GM11168 (cell line): Measurements from ENCODE around the gene CFAP70.
"Not testable (repeated sequence)": the region's sequence is repeated elsewhere in the genome, so short reads cannot be mapped to it uniquely, and the experiment has no call there.

Experiments
- in situ Hi-C: fragments of 300-500 bp; cut with MboI; formaldehyde crosslinking; loops from one replicate; pipeline ENCODE4 v1.12.0; 2022; ENCODE audit warnings: low sequenced_read_pairs; ENCODE audit not compliant: unreplicated experiment

The CFAP70 gene

GRCh38 chr10:73344269-73344668 lies 14.4 kb downstream of the CFAP70 start:
- in situ Hi-C loops = no loop called here

GRCh38 chr10:73340121-73340520 lies 18.5 kb downstream of the CFAP70 start:
- in situ Hi-C loops = no loop called here

- in situ Hi-C loops = no loop called here
These were observed 19.2 kb downstream of the CFAP70 start for GRCh38 chr10:73339436-73339835.

GRCh38 chr10:73338801-73339368 lies 19.8 kb downstream of the CFAP70 start:
- in situ Hi-C loops = no loop called here

- in situ Hi-C loops = no loop called here
These were observed 25.5 kb downstream of the CFAP70 start for GRCh38 chr10:73333202-73333601.

GRCh38 chr10:73332379-73332778 lies 26.3 kb downstream of the CFAP70 start:
- in situ Hi-C loops = no loop called here

GRCh38 chr10:73328523-73328922 lies 30.1 kb downstream of the CFAP70 start:
- in situ Hi-C loops = not testable (repeated sequence)

- in situ Hi-C loops = not testable (repeated sequence)
These were observed 33.4 kb downstream of the CFAP70 start for GRCh38 chr10:73325290-73325689.

- in situ Hi-C loops = not testable (repeated sequence)
These were observed 35.1 kb downstream of the CFAP70 start for GRCh38 chr10:73323582-73323981.

- in situ Hi-C loops = no loop called here
These were observed 48.2 kb downstream of the CFAP70 start for GRCh38 chr10:73310475-73310874.

- in situ Hi-C loops = no loop called here
These were observed 51.4 kb downstream of the CFAP70 start for GRCh38 chr10:73307203-73307800.

- in situ Hi-C loops = no loop called here
These were observed 52.4 kb downstream of the CFAP70 start for GRCh38 chr10:73306171-73306708.

GRCh38 chr10:73296946-73297345 lies 61.7 kb downstream of the CFAP70 start:
- in situ Hi-C loops = no loop called here

GRCh38 chr10:73293461-73293860 lies 65.2 kb downstream of the CFAP70 start:
- in situ Hi-C loops = no loop called here

- in situ Hi-C loops = no loop called here
These were observed 68.7 kb downstream of the CFAP70 start for GRCh38 chr10:73289958-73290357.

GRCh38 chr10:73287441-73287840 lies 71.2 kb downstream of the CFAP70 start:
- in situ Hi-C loops = no loop called here

- in situ Hi-C loops = no loop called here
These were observed 77.6 kb downstream of the CFAP70 start for GRCh38 chr10:73281097-73281496.

- in situ Hi-C loops = loop anchor here (25.0 kb wide), 1 partner anchor 373 kb away; the partner anchor contains the start of gene MYOZ1
These were observed 94.2 kb downstream of the CFAP70 start for GRCh38 chr10:73264423-73264822.

- in situ Hi-C loops = loop anchor here (25.0 kb wide), 1 partner anchor 373 kb away; the partner anchor contains the start of gene MYOZ1
These were observed 94.8 kb downstream of the CFAP70 start for GRCh38 chr10:73263693-73264347.

GRCh38 chr10:73262880-73263555 lies 95.6 kb downstream of the CFAP70 start:
- in situ Hi-C loops = loop anchor here (25.0 kb wide), 1 partner anchor 374 kb away; the partner anchor contains the start of gene MYOZ1
